PC-3 (cell line): ENCODE results near the gene ELP5. TPM values are rescaled to one million over a fixed set of nuclear protein-coding genes. Genes with fewer than 3 reads are reported as not detected.

Experiments used
- ATAC-seq: fragments of 200-7000 bp; cut with Tn5 transposase; 2 replicates; pipeline ENCODE4 v1.9.1; 2020; ENCODE audit warnings: mild to moderate bottlenecking, moderate library complexity
- BruUV-seq: library from RNA; stranded (reverse); fragments of 400-500 nt; replicated peaks from 2 replicates; lab custom pipeline; 2021; lab: Mats Ljungman, UMichigan
- CTCF ChIA-PET: fragments of 300-600 bp; sonication (Branson Sonifier 250); formaldehyde crosslinking; loops from one replicate; lab custom pipeline; 2022; ENCODE audit warnings: antibody characterized with exemption; lab: Charles Lee
- POLR2A ChIA-PET: fragments of 300-600 bp; sonication (Branson Sonifier 250); formaldehyde crosslinking; loops from one replicate; lab custom pipeline; 2022; ENCODE audit warnings: antibody characterized with exemption; ENCODE audit not compliant: unreplicated experiment; lab: Charles Lee
- DNase-seq: peaks from one replicate; pipeline ENCODE4 v3.0.0-alpha.2; 2015
- H2AFZ ChIP-seq: fragments of 300-600 bp; sonication (generic); 2 replicates; pipeline ENCODE4 v1.6.0; 2016; ENCODE audit warnings: antibody characterized with exemption, low read length
- H3F3A ChIP-seq: fragments of 300-600 bp; sonication (generic); one replicate; pipeline ENCODE4 v1.6.0; 2017; ENCODE audit warnings: antibody characterized with exemption, low read length, control low read depth, mild to moderate bottlenecking; ENCODE audit not compliant: unreplicated experiment
- H3K27ac ChIP-seq: fragments of 300-600 bp; sonication (generic); 2 replicates; pipeline ENCODE4 v1.5.1; 2016; ENCODE audit warnings: mild to moderate bottlenecking, low read length
- H3K27me3 ChIP-seq: fragments of 300-600 bp; sonication (generic); 2 replicates; pipeline ENCODE4 v1.6.1; 2016; ENCODE audit warnings: low read length, mixed read lengths
- H3K36me3 ChIP-seq: fragments of 300-600 bp; sonication (generic); 2 replicates; pipeline ENCODE4 v1.6.1; 2016; ENCODE audit warnings: low read depth, mixed run types, low read length, mixed read lengths
- H3K4me1 ChIP-seq: fragments of 300-600 bp; sonication (generic); 2 replicates; pipeline ENCODE4 v1.5.1; 2016; ENCODE audit warnings: low read length; ENCODE audit not compliant: insufficient read depth
- H3K4me2 ChIP-seq: fragments of 300-600 bp; sonication (generic); 2 replicates; pipeline ENCODE4 v1.6.0; 2016; ENCODE audit warnings: low read length
- H3K4me3 ChIP-seq: fragments of 300-600 bp; sonication (generic); 2 replicates; pipeline ENCODE4 v1.5.1; 2016; ENCODE audit warnings: mild to moderate bottlenecking, low read length, mixed read lengths
- H3K79me2 ChIP-seq: fragments of 300-600 bp; sonication (generic); 2 replicates; pipeline ENCODE4 v1.6.1; 2017; ENCODE audit warnings: low read length, mixed read lengths
- H3K9ac ChIP-seq: fragments of 300-600 bp; sonication (generic); 2 replicates; pipeline ENCODE4 v1.6.0; 2016; ENCODE audit warnings: mild to moderate bottlenecking, low read length
- H3K9me2 ChIP-seq: fragments of 300-600 bp; sonication (generic); replicated peaks from 2 replicates; pipeline ENCODE4 v1.6.1; 2016; ENCODE audit warnings: mixed run types, low read length, mixed read lengths
- H3K9me3 ChIP-seq: fragments of 300-600 bp; sonication (generic); 2 replicates; pipeline ENCODE4 v1.6.1; 2016; ENCODE audit warnings: low read length, mixed read lengths
- H4K20me1 ChIP-seq: fragments of 300-600 bp; sonication (generic); 2 replicates; pipeline ENCODE4 v1.6.1; 2016; ENCODE audit warnings: low read length, mixed read lengths
- EZH2 ChIP-seq: fragments of 300-600 bp; sonication (generic); IDR thresholded peaks from one replicate; pipeline ENCODE4 v1.6.1; 2017; ENCODE audit warnings: antibody characterized with exemption, mild to moderate bottlenecking, low read length; ENCODE audit not compliant: unreplicated experiment
- EZH2phosphoT487 ChIP-seq: fragments of 300-600 bp; sonication (generic); IDR thresholded peaks from 2 replicates; pipeline ENCODE4 v1.6.1; 2018; ENCODE audit warnings: mild to moderate bottlenecking, antibody characterized with exemption, low read length, borderline replicate concordance
- intact Hi-C: fragments of 100-400 bp; cut with micrococcal nuclease; formaldehyde crosslinking; loops from 2 replicates; pipeline ENCODE4 v1.9.0; 2023
- total RNA-seq: library from RNA; depleted of rRNA; stranded (reverse); fragments of >200 nt; gene quantifications from 2 replicates; pipeline ENCODE4 v1.2.3, GENCODE V29; 2014
- TF ChIP-seq, protein P1 (sequence below): fragments of 300-600 bp; sonication (generic); conservative IDR thresholded peaks from 2 replicates; pipeline ENCODE4 v1.5.1; 2017; ENCODE audit warnings: antibody characterized with exemption, low read depth, mild to moderate bottlenecking, low read length

The ELP5 gene
- total RNA-seq, 1 experiment from 2014 or later = 67.5 TPM

DNA sequence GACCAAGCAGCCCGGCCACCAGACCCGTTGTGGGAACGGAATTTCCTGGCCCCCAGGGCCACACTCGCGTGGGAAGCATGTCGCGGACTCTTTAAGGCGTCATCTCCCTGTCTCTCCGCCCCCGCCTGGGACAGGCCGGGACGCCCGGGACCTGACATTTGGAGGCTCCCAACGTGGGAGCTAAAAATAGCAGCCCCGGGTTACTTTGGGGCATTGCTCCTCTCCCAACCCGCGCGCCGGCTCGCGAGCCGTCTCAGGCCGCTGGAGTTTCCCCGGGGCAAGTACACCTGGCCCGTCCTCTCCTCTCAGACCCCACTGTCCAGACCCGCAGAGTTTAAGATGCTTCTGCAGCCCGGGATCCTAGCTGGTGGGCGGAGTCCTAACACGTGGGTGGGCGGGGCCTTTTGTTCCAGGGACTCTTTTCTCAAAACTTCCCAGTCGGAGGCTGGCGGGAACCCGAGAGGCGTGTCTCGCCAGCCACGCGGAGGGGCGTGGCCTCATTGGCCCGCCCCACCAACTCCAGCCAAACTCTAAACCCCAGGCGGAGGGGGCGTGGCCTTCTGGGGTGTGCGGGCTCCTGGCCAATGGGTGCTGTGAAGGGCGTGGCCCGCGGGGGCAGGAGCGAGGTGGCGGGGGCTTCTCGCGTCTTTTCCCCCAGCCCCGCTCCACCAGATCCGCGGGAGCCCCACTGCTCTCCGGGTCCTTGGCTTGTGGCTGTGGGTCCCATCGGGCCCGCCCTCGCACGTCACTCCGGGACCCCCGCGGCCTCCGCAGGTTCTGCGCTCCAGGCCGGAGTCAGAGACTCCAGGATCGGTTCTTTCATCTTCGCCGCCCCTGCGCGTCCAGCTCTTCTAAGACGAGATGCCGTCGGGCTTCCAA lies 29.3 kb downstream of the ELP5 start, which contains the start of gene SLC2A4:
SLC2A4 (plus strand) TSS at position 645 of the 879 bp plus-strand sequence; CDS start at position 862, 217 bp downstream.
- peak within 1 kb of the TSS; percentile 71 for H3K4me3 ChIP-seq
- H2AFZ ChIP-seq = peak within 1 kb of the TSS; percentile 89
- H3K27me3 ChIP-seq = no peaks in the 10 kb centered on the region
- H3K4me1 ChIP-seq = peaks cover 10% of the 10 kb centered on the region
- H3K4me2 ChIP-seq = peak within 1 kb of the TSS; percentile 100
- ATAC-seq (peak; percentile 70), DNase-seq (peak; percentile 95)
- BruUV-seq = no TSS peak
- intact Hi-C loops = loop anchor here (1.0 to 2.0 kb wide), 3 partner anchors 15 to 29 kb away; partner anchors contain the start of gene ELP5
- peak within 1 kb of the TSS; percentile 64 for H3K9ac ChIP-seq
- H3K79me2 ChIP-seq = no peaks in the 10 kb centered on the region
- no peak for TF ChIP-seq EZH2
- no peaks in the 10 kb centered on the region for H3K9me3 ChIP-seq
- CTCF ChIA-PET = interaction anchor here (0.6 to 1.8 kb wide), 5 partner anchors 15 to 48 kb away, joined by 3 to 14 read pairs (median 4); no protein-coding TSS in a partner anchor
- POLR2A ChIA-PET = interaction anchor here (0.5 kb wide), 1 partner anchor 17 kb away, joined by 5 read pairs; no protein-coding TSS in a partner anchor
- H3F3A ChIP-seq = no peaks in the 10 kb centered on the region
- H4K20me1 ChIP-seq = no peaks in the 10 kb centered on the region
- peak within 1 kb of the TSS; percentile 50 for H3K27ac ChIP-seq
- H3K9me2 ChIP-seq = no peaks in the 10 kb centered on the region
- no peaks in the 10 kb centered on the region for H3K36me3 ChIP-seq

DNA sequence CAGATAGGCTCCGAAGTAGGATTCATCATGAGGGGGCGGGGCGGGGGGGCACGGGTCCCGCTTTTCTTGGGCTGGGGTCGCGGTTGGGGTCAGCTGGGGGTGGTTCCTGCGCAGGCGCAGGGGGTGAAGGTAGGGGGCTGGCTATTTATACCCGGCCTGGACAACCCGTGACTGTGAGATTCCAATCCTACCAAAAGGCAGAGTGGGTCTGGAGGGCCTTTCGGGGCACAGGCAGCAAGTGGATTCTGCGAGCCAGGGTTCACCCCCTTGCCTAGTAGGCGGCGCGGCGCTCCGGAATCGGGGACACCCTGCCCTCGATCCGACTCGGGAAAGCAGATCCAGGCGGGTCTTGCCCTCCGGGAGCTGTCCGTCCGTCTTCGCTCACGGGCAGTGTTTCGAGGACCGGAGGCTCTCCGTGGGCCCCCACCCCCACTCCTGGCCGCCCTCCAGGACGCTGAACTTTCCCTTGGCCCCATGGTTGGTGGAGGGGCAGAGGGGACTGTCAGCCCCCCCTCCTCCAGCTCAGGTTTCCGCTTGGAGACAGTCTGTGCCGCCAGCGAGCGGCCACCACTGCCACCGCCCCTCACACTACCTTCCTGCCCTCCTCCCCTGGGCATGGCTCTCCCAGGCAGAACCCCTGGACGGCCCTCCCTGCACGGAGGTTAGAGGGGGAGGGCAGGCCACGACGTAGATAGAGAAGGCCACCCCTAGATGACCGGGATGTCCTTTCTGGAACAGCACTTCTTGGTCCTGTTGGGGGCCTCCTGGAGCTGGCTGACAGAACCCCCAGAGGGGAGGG lies 30.1 kb downstream of the ELP5 start:
- Histone ChIP-seq H2AFZ (peak overlapping the region; percentile 72; the same call in 1 of the 2 replicates), H3K36me3 (no peaks in the 10 kb centered on the region), H3K4me2 (peak overlapping the region; percentile 100), H3K4me3 (peak overlapping the region; percentile 71), H3K4me1 (peaks cover 10% of the 10 kb centered on the region), H3K9me2 (no peaks in the 10 kb centered on the region), H3K9ac (no peak overlapping the region), H3K79me2 (no peaks in the 10 kb centered on the region), H3F3A (no peaks in the 10 kb centered on the region), H3K9me3 (no peaks in the 10 kb centered on the region), H4K20me1 (no peaks in the 10 kb centered on the region), H3K27me3 (no peaks in the 10 kb centered on the region), H3K27ac (no peak overlapping the region)
- ATAC-seq (no peak), DNase-seq (no peak)
- no TSS peak for BruUV-seq
- intact Hi-C loops = loop anchor here (1.0 to 2.0 kb wide), 3 partner anchors 14 to 29 kb away; partner anchors contain the start of gene ELP5
- TF ChIP-seq EZH2 (no peak), EZH2phosphoT487 (no peak)
- TF ChIP-seq, protein P1, sequence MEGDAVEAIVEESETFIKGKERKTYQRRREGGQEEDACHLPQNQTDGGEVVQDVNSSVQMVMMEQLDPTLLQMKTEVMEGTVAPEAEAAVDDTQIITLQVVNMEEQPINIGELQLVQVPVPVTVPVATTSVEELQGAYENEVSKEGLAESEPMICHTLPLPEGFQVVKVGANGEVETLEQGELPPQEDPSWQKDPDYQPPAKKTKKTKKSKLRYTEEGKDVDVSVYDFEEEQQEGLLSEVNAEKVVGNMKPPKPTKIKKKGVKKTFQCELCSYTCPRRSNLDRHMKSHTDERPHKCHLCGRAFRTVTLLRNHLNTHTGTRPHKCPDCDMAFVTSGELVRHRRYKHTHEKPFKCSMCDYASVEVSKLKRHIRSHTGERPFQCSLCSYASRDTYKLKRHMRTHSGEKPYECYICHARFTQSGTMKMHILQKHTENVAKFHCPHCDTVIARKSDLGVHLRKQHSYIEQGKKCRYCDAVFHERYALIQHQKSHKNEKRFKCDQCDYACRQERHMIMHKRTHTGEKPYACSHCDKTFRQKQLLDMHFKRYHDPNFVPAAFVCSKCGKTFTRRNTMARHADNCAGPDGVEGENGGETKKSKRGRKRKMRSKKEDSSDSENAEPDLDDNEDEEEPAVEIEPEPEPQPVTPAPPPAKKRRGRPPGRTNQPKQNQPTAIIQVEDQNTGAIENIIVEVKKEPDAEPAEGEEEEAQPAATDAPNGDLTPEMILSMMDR = no peak
- CTCF ChIA-PET = interaction anchor here (0.6 to 1.2 kb wide), 2 partner anchors 10 to 14 kb away, joined by 3 read pairs; no protein-coding TSS in a partner anchor
- POLR2A ChIA-PET = no interaction called here

DNA sequence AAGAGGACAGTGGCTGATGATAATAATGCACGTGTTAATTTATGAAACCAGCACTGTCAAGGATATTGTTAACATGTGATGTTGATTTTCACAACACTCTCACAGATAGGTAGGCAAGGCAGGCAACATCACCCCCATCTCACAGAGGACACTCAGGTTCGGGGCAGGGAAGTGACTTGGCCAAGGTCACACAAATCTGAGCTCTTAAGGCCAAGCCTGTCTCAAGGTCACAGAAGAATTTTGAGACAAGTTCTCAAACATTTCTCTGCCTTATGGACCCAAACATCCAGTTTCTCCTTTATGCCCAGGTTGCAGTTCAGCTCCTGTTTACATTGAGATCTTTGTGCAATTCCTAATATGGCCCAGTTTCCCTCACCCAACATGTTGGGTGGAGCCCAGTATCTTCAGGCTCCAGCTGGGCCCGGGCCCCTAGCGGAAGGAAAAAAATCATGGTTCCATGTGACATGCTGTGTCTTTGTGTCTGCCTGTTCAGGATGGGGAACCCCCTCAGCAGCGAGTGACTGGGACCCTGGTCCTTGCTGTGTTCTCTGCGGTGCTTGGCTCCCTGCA lies 30.8 kb downstream of the ELP5 start:
- Histone ChIP-seq H3K9ac (no peak overlapping the region), H3K27me3 (no peaks in the 10 kb centered on the region), H3K36me3 (no peaks in the 10 kb centered on the region), H3F3A (no peaks in the 10 kb centered on the region), H3K4me2 (no peak overlapping the region), H3K9me3 (no peaks in the 10 kb centered on the region), H3K4me3 (no peak overlapping the region), H3K79me2 (no peaks in the 10 kb centered on the region), H3K9me2 (no peaks in the 10 kb centered on the region), H3K4me1 (peaks cover 10% of the 10 kb centered on the region), H4K20me1 (no peaks in the 10 kb centered on the region), H3K27ac (no peak overlapping the region), H2AFZ (no peak overlapping the region)
- ChIA-PET CTCF (interaction anchor here (0.6 to 1.2 kb wide), 2 partner anchors 9 to 14 kb away, joined by 3 read pairs; no protein-coding TSS in a partner anchor), POLR2A (no interaction called here)
- TF ChIP-seq EZH2 (no peak), EZH2phosphoT487 (no peak)
- TF ChIP-seq, protein P1 = no peak
- ATAC-seq (no peak), DNase-seq (no peak)
- BruUV-seq = no TSS peak
- intact Hi-C loops = no loop called here
